ENCODE measurements around the gene NFAM1.

DNA sequence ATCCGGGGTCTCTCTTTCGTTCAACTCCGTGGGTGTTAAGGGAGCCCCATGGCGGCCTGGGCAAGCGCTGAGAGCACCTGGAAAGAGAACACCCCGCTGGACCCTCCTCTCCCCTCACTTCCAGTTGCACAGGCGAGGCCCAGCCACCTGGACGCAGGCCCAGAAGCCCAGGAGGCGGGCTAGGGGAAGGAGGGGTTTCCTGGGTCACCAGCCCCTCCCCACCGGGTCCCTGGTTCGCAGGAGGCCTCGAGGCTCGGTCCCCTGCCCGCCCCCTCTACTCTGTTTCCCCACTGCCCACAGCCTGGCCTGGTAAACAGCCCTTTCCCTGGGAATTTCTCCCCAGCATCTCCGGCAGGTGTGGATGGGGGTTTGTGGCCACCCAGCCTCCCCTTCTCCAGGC, 8.5 kb upstream of the NFAM1 start:
- TF ChIP-seq CTCF (IDR thresholded peaks at IDR 0.05 in 8 of 11, conservative IDR thresholded peaks at IDR 0.05 in 3 of 11) = no peak
- no peak for TF ChIP-seq POLR2AphosphoS5 (IDR thresholded peaks at IDR 0.05)
- TF ChIP-seq POLR2A (IDR thresholded peaks at IDR 0.05) = no peak
